ENCODE measurements around the gene ARHGAP42.

DNA sequence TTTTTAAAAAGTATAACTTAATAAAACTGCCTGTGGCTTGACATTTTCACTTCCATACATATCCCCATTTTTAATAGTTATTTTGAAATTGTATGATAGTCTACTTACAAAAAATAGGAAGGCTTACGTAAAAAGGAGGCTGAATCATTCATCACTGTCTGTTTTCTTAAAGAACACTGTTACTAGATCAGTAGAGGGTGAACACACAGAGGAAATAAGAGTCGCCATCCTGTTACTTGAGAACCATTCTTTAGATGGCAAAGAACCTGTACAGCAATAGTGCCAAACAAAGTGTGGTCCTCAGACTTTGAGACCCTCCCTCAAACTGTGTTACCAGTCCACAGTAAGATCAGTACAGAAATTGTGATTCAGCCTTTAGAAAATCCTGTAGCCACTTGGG is 261.8 kb downstream of the ARHGAP42 start:
- no peak for TF ChIP-seq POLR2A (IDR thresholded peaks at IDR 0.05)
- TF ChIP-seq, protein P1, sequence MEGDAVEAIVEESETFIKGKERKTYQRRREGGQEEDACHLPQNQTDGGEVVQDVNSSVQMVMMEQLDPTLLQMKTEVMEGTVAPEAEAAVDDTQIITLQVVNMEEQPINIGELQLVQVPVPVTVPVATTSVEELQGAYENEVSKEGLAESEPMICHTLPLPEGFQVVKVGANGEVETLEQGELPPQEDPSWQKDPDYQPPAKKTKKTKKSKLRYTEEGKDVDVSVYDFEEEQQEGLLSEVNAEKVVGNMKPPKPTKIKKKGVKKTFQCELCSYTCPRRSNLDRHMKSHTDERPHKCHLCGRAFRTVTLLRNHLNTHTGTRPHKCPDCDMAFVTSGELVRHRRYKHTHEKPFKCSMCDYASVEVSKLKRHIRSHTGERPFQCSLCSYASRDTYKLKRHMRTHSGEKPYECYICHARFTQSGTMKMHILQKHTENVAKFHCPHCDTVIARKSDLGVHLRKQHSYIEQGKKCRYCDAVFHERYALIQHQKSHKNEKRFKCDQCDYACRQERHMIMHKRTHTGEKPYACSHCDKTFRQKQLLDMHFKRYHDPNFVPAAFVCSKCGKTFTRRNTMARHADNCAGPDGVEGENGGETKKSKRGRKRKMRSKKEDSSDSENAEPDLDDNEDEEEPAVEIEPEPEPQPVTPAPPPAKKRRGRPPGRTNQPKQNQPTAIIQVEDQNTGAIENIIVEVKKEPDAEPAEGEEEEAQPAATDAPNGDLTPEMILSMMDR (IDR thresholded peaks at IDR 0.05), result no peak
